HepG2 (cell line): ENCODE results near the gene FAM120B. TPM values are rescaled to one million over a fixed set of nuclear protein-coding genes. Genes with fewer than 3 reads are reported as not detected.

ENCODE experiments used
- EHMT2 ChIP-seq: fragments of 200-600 bp; sonication (generic); IDR thresholded peaks from 2 replicates; pipeline ENCODE4 v1.7.0; 2017; ENCODE audit warnings: antibody characterized with exemption, low read depth, low read length, borderline replicate concordance
- GABPA ChIP-seq, 2 experiments: IDR thresholded peaks; 2 replicates each; pipeline ENCODE4 v1.6.1; 2011 to 2016; ENCODE audit warnings: low read depth in 2 of 2, low read length in 1 of 2, missing biosample characterization in 1 of 2, missing genetic modification characterization in 1 of 2
- HBP1 ChIP-seq: IDR thresholded peaks from 2 replicates; pipeline ENCODE4 v1.6.1; 2016; ENCODE audit warnings: low read depth, control low read depth
- HDAC1 ChIP-seq: sonication (generic); formaldehyde crosslinking; IDR thresholded peaks from 2 replicates; pipeline ENCODE4 v1.5.1; 2020; ENCODE audit warnings: mild to moderate bottlenecking, missing genetic modification reagents
- PPARG ChIP-seq: conservative IDR thresholded peaks from 2 replicates; pipeline ENCODE4 v1.6.1; 2016; ENCODE audit warnings: missing biosample characterization, missing genetic modification reagents
- SP5 ChIP-seq: IDR thresholded peaks from 2 replicates; pipeline ENCODE4 v1.6.1; 2016; ENCODE audit warnings: low read depth, borderline replicate concordance
- ZBTB34 ChIP-seq: sonication (generic); formaldehyde crosslinking; IDR thresholded peaks from 2 replicates; pipeline ENCODE4 v1.8.0; 2022; ENCODE audit warnings: mild to moderate bottlenecking, missing genetic modification reagents
- ZNF292 ChIP-seq: sonication (generic); formaldehyde crosslinking; IDR thresholded peaks from 2 replicates; pipeline ENCODE4 v1.8.1; 2022; ENCODE audit warnings: mild to moderate bottlenecking, low read depth, missing genetic modification reagents, borderline replicate concordance
- ZNF33A ChIP-seq: sonication (generic); formaldehyde crosslinking; IDR thresholded peaks from 2 replicates; pipeline ENCODE4 v1.5.1; 2020; ENCODE audit warnings: missing genetic modification reagents, mild to moderate bottlenecking, moderate library complexity, borderline replicate concordance
- ZNF354B ChIP-seq: sonication (generic); formaldehyde crosslinking; IDR thresholded peaks from 2 replicates; pipeline ENCODE4 v1.8.0; 2022; ENCODE audit warnings: mild to moderate bottlenecking, missing genetic modification reagents
- ZNF407 ChIP-seq: sonication (generic); formaldehyde crosslinking; IDR thresholded peaks from one replicate; pipeline ENCODE4 v1.5.1; 2020; ENCODE audit warnings: mild to moderate bottlenecking, missing genetic modification reagents; ENCODE audit errors: not compliant biosample characterization
- ZNF687 ChIP-seq: sonication (generic); formaldehyde crosslinking; IDR thresholded peaks from 2 replicates; pipeline ENCODE4 v1.5.1; 2020; ENCODE audit warnings: mild to moderate bottlenecking, missing genetic modification reagents, moderate library complexity
- polyA plus RNA-seq, 8 experiments: library from polyadenylated mRNA; depleted of rRNA in 3 of 8; stranded (reverse) in 7 of 8; unstranded in 1 of 8; fragments of >200 nt; fragmentation: Illumina TruSeq in 4 of 8; extraction: Trizol in 4 of 8; gene quantifications; 2 replicates each; pipeline versions ENCODE4 v1.2.1 to v1.2.3, GENCODE V29; 2011 to 2016; ENCODE audit warnings: low read depth in 4 of 8, missing spikeins in 1 of 8, mixed read lengths in 1 of 8; ENCODE audit not compliant: insufficient read depth in 1 of 8
- total RNA-seq, 5 experiments: library from RNA; depleted of rRNA; stranded (reverse); fragments of >200 nt; fragmentation: Illumina TruSeq; extraction: Trizol; gene quantifications; 2 replicates each; pipeline ENCODE4 v1.2.3, GENCODE V29; 2016; ENCODE audit warnings: low read depth in 1 of 5

FAM120B gene
- total and polyA plus RNA-seq, 2 of the 13 experiments (the other 11 are each of a cell fraction or from before 2014, with no cell fraction given): 9.2 to 10.7 TPM

- peak; percentile 98 for TF ChIP-seq ZNF687 (CRISPR knock-in tag)
- TF ChIP-seq HDAC1: peak; percentile 96
- peak; percentile 95 for TF ChIP-seq GABPA (IDR thresholded peaks at IDR 0.05; ENCODE audit: low read depth, low read length)
- TF ChIP-seq GABPA (CRISPR knock-in tag; IDR thresholded peaks at IDR 0.05; ENCODE audit: low read depth): peak; percentile 91
- TF ChIP-seq ZNF292 (CRISPR knock-in tag): no peak
- TF ChIP-seq ZNF33A: no peak
- TF ChIP-seq EHMT2: no peak
- TF ChIP-seq ZNF407 (CRISPR knock-in tag): peak; percentile 97
- TF ChIP-seq ZNF354B (CRISPR knock-in tag): no peak
- TF ChIP-seq PPARG (CRISPR knock-in tag): peak; percentile 53
- TF ChIP-seq ZBTB34 (CRISPR knock-in tag): peak; percentile 77; the same call in 1 of the 2 replicates
- no peak; the same call in 1 of the 2 replicates for TF ChIP-seq SP5 (CRISPR knock-in tag)
- TF ChIP-seq HBP1 (CRISPR knock-in tag): peak; percentile 79; the same call in 1 of the 2 replicates
These were observed at the start of gene FAM120B (continued) for GRCh38 chr6:170306324-170307079.
